Suprapubic skin (tissue), 4 donors: ENCODE measurements around the gene CERS3. TPM values are rescaled to one million over a fixed set of nuclear protein-coding genes. Genes with fewer than 3 reads are reported as not detected.

Experiments used
- DNase-seq, 2 donors: peaks; one replicate each; pipeline ENCODE4 v3.0.0-alpha.2; 2019; ENCODE audit warnings: low spot score in 2 of 2
- H3K27ac ChIP-seq: fragments of 200-600 bp; sonication (generic); one replicate; pipeline ENCODE4 v1.5.1; 2019
- H3K27me3 ChIP-seq: fragments of 200-600 bp; sonication (generic); one replicate; pipeline ENCODE4 v1.5.1; 2019
- H3K36me3 ChIP-seq: fragments of 200-600 bp; sonication (generic); one replicate; pipeline ENCODE4 v1.5.1; 2019
- H3K4me1 ChIP-seq: fragments of 200-600 bp; sonication (generic); one replicate; pipeline ENCODE4 v1.5.1; 2019
- H3K4me3 ChIP-seq: fragments of 200-600 bp; sonication (generic); one replicate; pipeline ENCODE4 v1.5.1; 2019; ENCODE audit warnings: mild to moderate bottlenecking
- H3K9me3 ChIP-seq: fragments of 200-600 bp; sonication (generic); one replicate; pipeline ENCODE4 v1.5.1; 2019
- POLR2A ChIP-seq, 2 donors: fragments of 450-650 bp; IDR thresholded peaks; one replicate each; pipeline ENCODE4 v1.6.1; 2017; ENCODE audit warnings: antibody characterized with exemption in 2 of 2, mild to moderate bottlenecking in 2 of 2, moderate library complexity in 2 of 2
- POLR2AphosphoS5 ChIP-seq, 3 donors: sonication (generic); formaldehyde crosslinking; IDR thresholded peaks; one replicate each; pipeline ENCODE4 v1.6.1; 2017; ENCODE audit warnings: antibody characterized with exemption in 3 of 3
- WGBS: methylation state at CpG from one replicate; pipeline ENCODE4 v1.1.5; 2018; 5-methylcytosine and 5-hydroxymethylcytosine counted together
- total RNA-seq, 4 donors: library from RNA; depleted of rRNA; stranded (reverse); fragments of >200 nt; gene quantifications; one replicate each; pipeline ENCODE4 v1.1.0, GENCODE V29; 2016
- TF ChIP-seq, protein P1 (sequence below), 2 donors: fragments of 200-600 bp in 1 of 2; fragments of 450-650 bp in 1 of 2; sonication (generic) in 1 of 2; IDR thresholded peaks; one replicate each; pipeline ENCODE4 v1.5.1; 2016 to 2019; ENCODE audit warnings: antibody characterized with exemption in 2 of 2, mild to moderate bottlenecking in 1 of 2, moderate library complexity in 1 of 2

CERS3 gene
- total RNA-seq, 4 donors from 2014 or later, result 106 to 151 (median 120) TPM

DNA sequence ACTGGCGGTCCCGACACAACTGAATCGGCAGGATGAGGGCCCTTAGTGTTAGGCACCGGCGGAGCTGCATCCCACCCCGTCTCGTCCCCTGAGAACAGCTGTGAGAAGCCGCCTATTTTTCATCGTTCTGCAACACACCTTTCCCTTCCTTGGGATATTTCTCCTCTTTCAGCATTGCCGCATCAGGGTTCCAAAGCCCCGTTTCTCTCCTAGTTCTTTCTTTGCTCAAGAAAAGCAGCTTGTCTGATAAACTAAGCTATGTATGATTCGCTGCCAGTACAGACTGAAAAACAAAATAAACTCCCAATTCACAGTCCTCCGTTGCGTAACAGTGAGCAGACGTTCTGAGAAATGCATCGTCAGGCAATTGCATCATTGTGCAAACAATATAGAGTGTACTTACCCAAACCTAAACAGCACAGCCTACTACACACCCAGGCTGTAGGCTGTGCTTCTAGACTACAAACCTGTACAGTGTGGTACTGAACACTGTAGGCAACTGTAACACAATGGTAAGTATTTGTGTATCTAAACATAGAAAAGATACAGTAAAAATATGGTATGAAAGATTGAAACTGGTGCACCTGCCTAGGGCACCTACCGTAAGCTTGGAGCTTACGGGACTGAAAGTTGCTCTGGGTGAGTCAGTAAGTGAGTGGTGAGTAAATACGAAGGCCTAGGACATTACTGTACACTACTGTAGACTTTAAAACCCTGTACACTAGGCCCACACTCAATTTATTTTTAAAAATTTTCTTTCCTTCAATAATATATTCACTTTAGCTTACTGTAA lies 178.1 kb downstream of the CERS3 start:
- H3K27me3 ChIP-seq, result peaks cover 7% of the 10 kb centered on the region
- WGBS, result 31% methylated on average over 19 of the region's 19 CpGs
- no peaks in the 10 kb centered on the region for H3K36me3 ChIP-seq
- H3K4me3 ChIP-seq, result peak overlapping the region; percentile 75
- DNase-seq, result no peak
- H3K27ac ChIP-seq, result peak overlapping the region; percentile 95
- no peaks in the 10 kb centered on the region for H3K9me3 ChIP-seq
- peaks cover 21% of the 10 kb centered on the region for H3K4me1 ChIP-seq
- peak in 1 of 3 donors; percentile 64 for TF ChIP-seq POLR2AphosphoS5 (IDR thresholded peaks at IDR 0.05)
- TF ChIP-seq POLR2A (IDR thresholded peaks at IDR 0.05), result no peak
- TF ChIP-seq, protein P1, sequence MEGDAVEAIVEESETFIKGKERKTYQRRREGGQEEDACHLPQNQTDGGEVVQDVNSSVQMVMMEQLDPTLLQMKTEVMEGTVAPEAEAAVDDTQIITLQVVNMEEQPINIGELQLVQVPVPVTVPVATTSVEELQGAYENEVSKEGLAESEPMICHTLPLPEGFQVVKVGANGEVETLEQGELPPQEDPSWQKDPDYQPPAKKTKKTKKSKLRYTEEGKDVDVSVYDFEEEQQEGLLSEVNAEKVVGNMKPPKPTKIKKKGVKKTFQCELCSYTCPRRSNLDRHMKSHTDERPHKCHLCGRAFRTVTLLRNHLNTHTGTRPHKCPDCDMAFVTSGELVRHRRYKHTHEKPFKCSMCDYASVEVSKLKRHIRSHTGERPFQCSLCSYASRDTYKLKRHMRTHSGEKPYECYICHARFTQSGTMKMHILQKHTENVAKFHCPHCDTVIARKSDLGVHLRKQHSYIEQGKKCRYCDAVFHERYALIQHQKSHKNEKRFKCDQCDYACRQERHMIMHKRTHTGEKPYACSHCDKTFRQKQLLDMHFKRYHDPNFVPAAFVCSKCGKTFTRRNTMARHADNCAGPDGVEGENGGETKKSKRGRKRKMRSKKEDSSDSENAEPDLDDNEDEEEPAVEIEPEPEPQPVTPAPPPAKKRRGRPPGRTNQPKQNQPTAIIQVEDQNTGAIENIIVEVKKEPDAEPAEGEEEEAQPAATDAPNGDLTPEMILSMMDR (IDR thresholded peaks at IDR 0.05), result no peak

Other genes starting within 250 kb of the CERS3 start
- 10 to 100 TPM in 1 of 4 donors, 1 to 10 TPM in 3; 4.2 to 12.3 (median 6.3) TPM for gene ADAMTS17, start 187.0 kb downstream of the CERS3 start, total RNA-seq
- gene LINS1, start 73.2 kb upstream of the CERS3 start, total RNA-seq, result 10 to 100 TPM; 17.6 to 25.2 (median 20.7) TPM
- 10 to 100 TPM in 2 of 4 donors, 1 to 10 TPM in 2; 8.2 to 13.4 (median 10.8) TPM for gene ASB7, start 73.6 kb upstream of the CERS3 start, total RNA-seq